WTC11 (cell line): ENCODE measurements around the gene PIK3C3. TPM values are rescaled to one million over a fixed set of nuclear protein-coding genes. Genes with fewer than 3 reads are reported as not detected.

Experiments
- ATAC-seq: fragments of 200-7000 bp; cut with Tn5 transposase; 2 replicates; pipeline ENCODE4 v1.10.0; 2021; ENCODE audit warnings: mild to moderate bottlenecking, moderate library complexity
- CTCF ChIA-PET: fragments of 300-600 bp; sonication (Branson Sonifier 250); formaldehyde crosslinking; loops from one replicate; lab custom pipeline; 2021; ENCODE audit warnings: antibody characterized with exemption; lab: Charles Lee
- POLR2A ChIA-PET: fragments of 350-600 bp; sonication (Branson Sonifier 250); formaldehyde crosslinking; loops from one replicate; lab custom pipeline; 2021; ENCODE audit warnings: antibody characterized with exemption; lab: Charles Lee
- DNase-seq: peaks from one replicate; pipeline ENCODE4 v3.0.0; 2021; ENCODE audit warnings: low spot score
- H3K27ac Mint-ChIP-seq: 2 replicates; pipeline ENCODE4 v1.8.0; 2021; ENCODE audit warnings: mixed read lengths
- H3K27me3 Mint-ChIP-seq: 2 replicates; pipeline ENCODE4 v1.8.0; 2021; ENCODE audit warnings: low read depth, mild to moderate bottlenecking, moderate library complexity, mixed read lengths
- H3K36me3 Mint-ChIP-seq: 2 replicates; pipeline ENCODE4 v1.8.0; 2021; ENCODE audit warnings: mixed read lengths
- H3K4me1 Mint-ChIP-seq: 2 replicates; pipeline ENCODE4 v1.8.0; 2022; ENCODE audit warnings: mixed read lengths
- H3K4me3 Mint-ChIP-seq: 2 replicates; pipeline ENCODE4 v1.8.0; 2021; ENCODE audit warnings: mild to moderate bottlenecking, moderate library complexity, mixed read lengths
- H3K9me3 Mint-ChIP-seq: 2 replicates; pipeline ENCODE4 v1.8.0; 2021; ENCODE audit warnings: mixed read lengths
- AFF4 ChIP-seq: sonication (generic); formaldehyde crosslinking; IDR thresholded peaks from 2 replicates; pipeline ENCODE4 v1.8.1; 2023; ENCODE audit warnings: mild to moderate bottlenecking, missing genetic modification reagents, borderline replicate concordance
- ARID4B ChIP-seq: sonication (generic); formaldehyde crosslinking; IDR thresholded peaks from 2 replicates; pipeline ENCODE4 v1.8.0; 2023; ENCODE audit warnings: missing genetic modification reagents, mild to moderate bottlenecking, borderline replicate concordance
- CBFB ChIP-seq: sonication (generic); formaldehyde crosslinking; IDR thresholded peaks from 2 replicates; pipeline ENCODE4 v1.8.1; 2022; ENCODE audit warnings: mild to moderate bottlenecking, low read depth, missing genetic modification reagents
- CDX4 ChIP-seq: fragments of 250-450 bp; sonication (Bioruptor Pico); IDR thresholded peaks from 2 replicates; pipeline ENCODE4 v1.9.0; 2021; ENCODE audit warnings: moderate library complexity, mild to moderate bottlenecking, inconsistent platforms, borderline replicate concordance
- E2F5 ChIP-seq: sonication (generic); formaldehyde crosslinking; IDR thresholded peaks from 2 replicates; pipeline ENCODE4 v1.8.1; 2022; ENCODE audit warnings: mild to moderate bottlenecking, moderate library complexity, missing genetic modification reagents
- EMX1 ChIP-seq: fragments of 250-450 bp; sonication (Bioruptor Pico); IDR thresholded peaks from 2 replicates; pipeline ENCODE4 v1.8.0; 2021; ENCODE audit warnings: mild to moderate bottlenecking
- FOXK1 ChIP-seq: sonication (generic); formaldehyde crosslinking; IDR thresholded peaks from 2 replicates; pipeline ENCODE4 v1.8.0; 2022; ENCODE audit warnings: mild to moderate bottlenecking, moderate library complexity, missing genetic modification reagents
- GABPB1 ChIP-seq: sonication (generic); formaldehyde crosslinking; IDR thresholded peaks from 2 replicates; pipeline ENCODE4 v1.8.1; 2023; ENCODE audit warnings: mild to moderate bottlenecking, missing genetic modification reagents
- NFATC4 ChIP-seq: fragments of 250-450 bp; sonication (Bioruptor Pico); IDR thresholded peaks from 2 replicates; pipeline ENCODE4 v1.9.0; 2021; ENCODE audit warnings: mild to moderate bottlenecking
- NFYB ChIP-seq: sonication (generic); formaldehyde crosslinking; conservative IDR thresholded peaks from 2 replicates; pipeline ENCODE4 v1.8.0; 2022; ENCODE audit warnings: low read depth, missing genetic modification reagents
- RORB ChIP-seq: fragments of 250-450 bp; sonication (Bioruptor Pico); IDR thresholded peaks from 2 replicates; pipeline ENCODE4 v1.9.0; 2021; ENCODE audit warnings: mild to moderate bottlenecking
- SOX15 ChIP-seq: fragments of 250-450 bp; sonication (Bioruptor Pico); IDR thresholded peaks from 2 replicates; pipeline ENCODE4 v1.9.0; 2021; ENCODE audit warnings: mild to moderate bottlenecking
- TEAD4 ChIP-seq: sonication (generic); formaldehyde crosslinking; IDR thresholded peaks from 2 replicates; pipeline ENCODE4 v1.8.0; 2022; ENCODE audit warnings: mild to moderate bottlenecking, missing genetic modification reagents
- TP53 ChIP-seq: sonication (generic); formaldehyde crosslinking; IDR thresholded peaks from 2 replicates; pipeline ENCODE4 v1.8.1; 2023; ENCODE audit warnings: mild to moderate bottlenecking, missing genetic modification reagents
- USF1 ChIP-seq: sonication (generic); formaldehyde crosslinking; IDR thresholded peaks from 2 replicates; pipeline ENCODE4 v1.8.0; 2022; ENCODE audit warnings: mild to moderate bottlenecking, missing genetic modification reagents
- ZNF121 ChIP-seq: sonication (generic); formaldehyde crosslinking; IDR thresholded peaks from 2 replicates; pipeline ENCODE4 v1.8.0; 2023; ENCODE audit warnings: missing genetic modification reagents
- ZNF219 ChIP-seq: sonication (generic); formaldehyde crosslinking; IDR thresholded peaks from 2 replicates; pipeline ENCODE4 v1.8.0; 2023; ENCODE audit warnings: missing genetic modification reagents, mild to moderate bottlenecking, borderline replicate concordance
- ZNF232 ChIP-seq: sonication (generic); formaldehyde crosslinking; IDR thresholded peaks from 2 replicates; pipeline ENCODE4 v1.8.0; 2022; ENCODE audit warnings: mild to moderate bottlenecking, missing genetic modification reagents
- total RNA-seq: library from RNA; stranded (reverse); gene quantifications from 3 replicates; pipeline ENCODE4 v1.2.3, GENCODE V29; 2021
- TF ChIP-seq, protein P1 (sequence below): sonication (generic); formaldehyde crosslinking; IDR thresholded peaks from 2 replicates; pipeline ENCODE4 v1.8.1; 2022; ENCODE audit warnings: mild to moderate bottlenecking, missing genetic modification reagents, moderate library complexity, borderline replicate concordance
- TF ChIP-seq, protein P2 (sequence below): sonication (generic); formaldehyde crosslinking; IDR thresholded peaks from 2 replicates; pipeline ENCODE4 v1.8.0; 2023; ENCODE audit warnings: missing genetic modification reagents

The PIK3C3 gene
- total RNA-seq, 1 experiment from 2014 or later = 40.4 TPM

- CTCF ChIA-PET = interaction anchor here (0.9 kb wide), 1 partner anchor 9 kb away, joined by 5 read pairs; no protein-coding TSS in a partner anchor
- Mint-ChIP-seq H3K4me3 (no peak overlapping the region), H3K27me3 (no peaks in the 10 kb centered on the region), H3K4me1 (peaks cover 14% of the 10 kb centered on the region), H3K36me3 (no peaks in the 10 kb centered on the region), H3K27ac (no peak overlapping the region), H3K9me3 (peaks cover 10% of the 10 kb centered on the region)
- POLR2A ChIA-PET = no interaction called here
- no peak for DNase-seq
- TF ChIP-seq NFATC4 (CRISPR knock-in tag) (no peak), CDX4 (no peak), ZNF219 (CRISPR knock-in tag) (no peak), E2F5 (CRISPR knock-in tag) (no peak), NFYB (no peak), TP53 (CRISPR knock-in tag) (no peak), USF1 (no peak), ZNF121 (CRISPR knock-in tag) (no peak), ARID4B (CRISPR knock-in tag) (no peak), GABPB1 (CRISPR knock-in tag) (no peak), ZNF232 (CRISPR knock-in tag) (no peak), TEAD4 (CRISPR knock-in tag) (no peak), FOXK1 (CRISPR knock-in tag) (no peak), SOX15 (no peak), EMX1 (CRISPR knock-in tag) (no peak)
- TF ChIP-seq, protein P1, sequence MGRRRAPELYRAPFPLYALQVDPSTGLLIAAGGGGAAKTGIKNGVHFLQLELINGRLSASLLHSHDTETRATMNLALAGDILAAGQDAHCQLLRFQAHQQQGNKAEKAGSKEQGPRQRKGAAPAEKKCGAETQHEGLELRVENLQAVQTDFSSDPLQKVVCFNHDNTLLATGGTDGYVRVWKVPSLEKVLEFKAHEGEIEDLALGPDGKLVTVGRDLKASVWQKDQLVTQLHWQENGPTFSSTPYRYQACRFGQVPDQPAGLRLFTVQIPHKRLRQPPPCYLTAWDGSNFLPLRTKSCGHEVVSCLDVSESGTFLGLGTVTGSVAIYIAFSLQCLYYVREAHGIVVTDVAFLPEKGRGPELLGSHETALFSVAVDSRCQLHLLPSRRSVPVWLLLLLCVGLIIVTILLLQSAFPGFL (CRISPR knock-in tag) = no peak
- no peak for ATAC-seq
Measured at GRCh38 chr18:42105394-42105793, 150.4 kb downstream of the PIK3C3 start.

- ChIA-PET CTCF (interaction anchor here (0.5 to 0.8 kb wide), 2 partner anchors 46 to 54 kb away, joined by 3 read pairs; no protein-coding TSS in a partner anchor), POLR2A (no interaction called here)
Measured at GRCh38 chr18:42106784-42107183, 151.8 kb downstream of the PIK3C3 start.

More at GRCh38 chr18:42106784-42107183, 151.8 kb downstream of the PIK3C3 start:
- no peaks in the 10 kb centered on the region for H3K27me3 Mint-ChIP-seq
- no peak for DNase-seq
- H3K4me3 Mint-ChIP-seq = no peak overlapping the region
- H3K9me3 Mint-ChIP-seq = peaks cover 19% of the 10 kb centered on the region
- no peak for ATAC-seq
- TF ChIP-seq RORB (no peak), AFF4 (CRISPR knock-in tag) (no peak), CBFB (CRISPR knock-in tag) (no peak), ZNF232 (CRISPR knock-in tag) (no peak)
- TF ChIP-seq, protein P2, sequence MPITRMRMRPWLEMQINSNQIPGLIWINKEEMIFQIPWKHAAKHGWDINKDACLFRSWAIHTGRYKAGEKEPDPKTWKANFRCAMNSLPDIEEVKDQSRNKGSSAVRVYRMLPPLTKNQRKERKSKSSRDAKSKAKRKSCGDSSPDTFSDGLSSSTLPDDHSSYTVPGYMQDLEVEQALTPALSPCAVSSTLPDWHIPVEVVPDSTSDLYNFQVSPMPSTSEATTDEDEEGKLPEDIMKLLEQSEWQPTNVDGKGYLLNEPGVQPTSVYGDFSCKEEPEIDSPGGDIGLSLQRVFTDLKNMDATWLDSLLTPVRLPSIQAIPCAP = no peak
- H3K36me3 Mint-ChIP-seq = peaks cover 11% of the 10 kb centered on the region
- H3K27ac Mint-ChIP-seq = no peak overlapping the region
- H3K4me1 Mint-ChIP-seq = peaks cover 14% of the 10 kb centered on the region
